Muscle of back (tissue), 11 donors: ENCODE measurements around the gene TBCEL. TPM values are rescaled to one million over a fixed set of nuclear protein-coding genes. Genes with fewer than 3 reads are reported as not detected.

Experiments used
- DNase-seq, 3 donors: peaks; one replicate each; pipeline versions ENCODE4 v3.0.0 to v3.0.0-alpha.2; 2013
- polyA plus RNA-seq, 10 donors: library from polyadenylated mRNA; unstranded; fragments of 120-200 nt; gene quantifications; one replicate each; pipeline ENCODE4 v1.2.1, GENCODE V29; 2013; ENCODE audit not compliant: insufficient read length in 10 of 10

The TBCEL gene
- polyA plus RNA-seq, 10 donors, result 11.8 to 19.4 (median 14.5) TPM

DNA sequence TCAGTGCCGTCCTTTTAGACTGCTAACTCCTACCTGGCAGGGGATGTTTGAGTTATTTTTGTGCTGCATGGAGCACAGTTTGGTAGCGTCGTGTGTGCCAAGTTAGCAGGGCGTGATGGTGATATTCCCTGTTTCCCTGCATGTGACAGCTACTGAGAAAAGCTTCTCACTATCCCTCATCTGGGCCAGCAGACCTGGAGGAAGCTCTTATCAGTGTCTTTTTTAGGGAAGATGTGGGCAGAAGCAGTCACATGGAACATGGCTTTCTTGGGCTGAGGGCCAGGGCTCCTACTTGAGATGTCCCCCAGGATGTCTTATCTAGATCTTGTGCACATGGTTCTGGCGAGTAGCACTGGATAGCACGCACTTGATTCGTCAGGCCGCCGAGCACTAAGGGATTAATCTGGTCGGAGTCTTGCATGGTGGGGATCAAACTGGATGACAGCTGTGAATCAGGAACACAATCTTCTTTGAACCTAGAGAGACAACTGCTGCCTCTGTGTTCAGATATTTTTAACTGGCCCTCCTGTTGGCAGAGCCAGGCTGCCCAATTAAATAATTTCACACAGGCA lies 110.9 kb downstream of the TBCEL start:
- DNase-seq, result peak in 2 of 3 donors; percentile 20 to 39

DNA sequence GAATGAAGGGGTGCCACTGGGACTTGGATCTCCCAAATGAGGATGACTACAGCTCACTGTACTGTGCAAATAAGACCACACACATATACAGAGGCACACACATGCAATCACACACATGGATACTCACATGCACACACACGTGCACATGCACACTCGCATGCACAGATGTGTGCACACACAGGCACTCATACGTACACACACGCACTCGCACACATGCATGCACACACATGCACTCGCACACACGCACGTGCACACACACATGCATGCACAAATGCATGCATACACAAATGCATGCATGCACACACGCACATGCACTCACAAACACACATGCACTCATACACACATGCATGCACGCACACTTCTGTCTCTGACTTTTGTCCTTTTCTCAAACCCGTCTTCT lies 113.1 kb downstream of the TBCEL start:
- no peak for DNase-seq

DNA sequence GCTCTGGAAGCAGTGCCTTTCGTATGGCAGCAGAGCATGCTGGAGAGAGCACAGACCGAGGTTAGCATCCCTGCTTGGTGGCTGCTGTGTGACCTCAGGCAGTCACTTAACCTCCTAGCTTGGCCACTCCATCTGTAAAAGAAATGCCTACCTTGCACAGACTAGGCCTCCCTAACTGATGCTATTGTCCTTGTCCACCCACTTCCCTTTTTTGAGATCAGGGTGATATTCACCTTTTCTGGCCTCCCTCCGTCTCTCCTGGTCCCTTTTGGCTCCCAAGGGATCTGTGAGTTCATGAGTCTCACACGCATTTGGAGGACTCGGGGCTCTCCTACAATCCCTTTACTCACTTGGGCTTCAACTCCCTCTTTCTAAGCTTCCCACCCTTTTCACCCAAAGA lies 114.4 kb downstream of the TBCEL start:
- no peak for DNase-seq

DNA sequence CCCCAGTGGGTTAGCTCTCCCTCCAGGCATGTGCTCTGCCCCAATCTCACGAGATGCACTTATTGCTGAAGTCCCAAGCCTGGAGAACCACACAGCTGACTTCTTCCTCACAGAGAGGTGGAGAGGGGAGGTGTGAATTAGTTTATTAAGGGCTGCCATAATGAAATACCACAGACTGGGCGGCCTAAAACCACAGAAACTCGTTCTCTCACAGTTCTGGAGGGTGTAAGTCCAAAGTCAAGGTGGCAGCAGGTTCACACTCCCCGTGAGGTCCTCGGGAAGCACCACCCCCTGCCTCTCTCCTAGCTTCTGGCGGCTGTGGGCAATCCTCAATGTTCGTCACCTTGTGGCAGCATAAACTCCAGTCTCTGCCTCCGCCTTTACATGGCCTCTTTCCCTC lies 116.5 kb downstream of the TBCEL start:
- DNase-seq, result no peak

Other genes with a start within 250 kb of the TBCEL start
- 1 to 10 TPM in 9 of 10 donors, under 1 TPM in 1; 0.90 to 2.3 (median 1.5) TPM for gene TECTA, start 77.1 kb downstream of the TBCEL start, polyA plus RNA-seq